ENCODE measurements around the gene DCXR. TPM values are rescaled to one million over a fixed set of nuclear protein-coding genes. Genes with fewer than 3 reads are reported as not detected.

Gene DCXR
- polyA plus RNA-seq, 3 donors: 88.8 to 93.1 (median 90.3) TPM

DNA sequence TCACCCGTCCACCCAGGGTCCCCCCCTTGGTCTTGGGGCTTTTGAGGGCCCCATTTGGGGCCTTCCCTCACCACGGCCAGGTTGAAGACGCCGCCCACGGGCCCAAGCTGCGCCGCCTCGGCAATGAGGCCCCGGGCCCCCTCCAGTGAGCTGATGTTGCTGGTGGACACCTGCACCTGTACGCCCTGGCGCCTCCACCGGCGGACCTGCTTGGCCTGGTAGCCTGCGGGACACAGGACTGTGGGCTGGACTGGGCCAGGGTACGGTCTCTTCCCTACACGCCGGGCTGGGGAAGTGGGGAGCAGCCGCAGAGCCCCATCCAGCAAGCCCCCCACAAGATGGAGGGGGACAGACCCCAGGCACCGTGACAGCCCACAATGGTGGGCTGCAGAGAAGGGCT is 45.0 kb upstream of the DCXR start:
- Mint-ChIP-seq H3K9me3 (peaks cover 0 to 1% (median 0%) of the 10 kb centered on the region in 7 donors), H3K27me3 (ENCODE audit: low read depth in 3 of 3) (peaks cover 0 to 2% (median 0%) of the 10 kb centered on the region in 3 donors), H3K36me3 (peaks cover 36 to 79% of the 10 kb centered on the region in 2 donors), H3K4me1 (no peaks in the 10 kb centered on the region), H3K4me3 (no peak overlapping the region), H3K27ac (no peak overlapping the region)
- no peaks in the 10 kb centered on the region for H3K9me3 ChIP-seq (replicated peaks in 1 of 2; ENCODE audit: control insufficient read depth in 1 of 2, insufficient read depth in 1 of 2, low read length in 2 of 2)
- TF ChIP-seq, protein P1, sequence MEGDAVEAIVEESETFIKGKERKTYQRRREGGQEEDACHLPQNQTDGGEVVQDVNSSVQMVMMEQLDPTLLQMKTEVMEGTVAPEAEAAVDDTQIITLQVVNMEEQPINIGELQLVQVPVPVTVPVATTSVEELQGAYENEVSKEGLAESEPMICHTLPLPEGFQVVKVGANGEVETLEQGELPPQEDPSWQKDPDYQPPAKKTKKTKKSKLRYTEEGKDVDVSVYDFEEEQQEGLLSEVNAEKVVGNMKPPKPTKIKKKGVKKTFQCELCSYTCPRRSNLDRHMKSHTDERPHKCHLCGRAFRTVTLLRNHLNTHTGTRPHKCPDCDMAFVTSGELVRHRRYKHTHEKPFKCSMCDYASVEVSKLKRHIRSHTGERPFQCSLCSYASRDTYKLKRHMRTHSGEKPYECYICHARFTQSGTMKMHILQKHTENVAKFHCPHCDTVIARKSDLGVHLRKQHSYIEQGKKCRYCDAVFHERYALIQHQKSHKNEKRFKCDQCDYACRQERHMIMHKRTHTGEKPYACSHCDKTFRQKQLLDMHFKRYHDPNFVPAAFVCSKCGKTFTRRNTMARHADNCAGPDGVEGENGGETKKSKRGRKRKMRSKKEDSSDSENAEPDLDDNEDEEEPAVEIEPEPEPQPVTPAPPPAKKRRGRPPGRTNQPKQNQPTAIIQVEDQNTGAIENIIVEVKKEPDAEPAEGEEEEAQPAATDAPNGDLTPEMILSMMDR (IDR thresholded peaks at IDR 0.05): no peak
- no peaks in the 10 kb centered on the region for H3K27me3 ChIP-seq (ENCODE audit: control insufficient read depth in 2 of 2, insufficient read depth in 2 of 2, low read length in 2 of 2)
- no peak overlapping the region for H3K9ac ChIP-seq (ENCODE audit: insufficient read depth, low read length, poor library complexity, severe bottlenecking)
- no peak overlapping the region for H2AFZ ChIP-seq (ENCODE audit: insufficient read depth, low read depth, low read length, poor library complexity, severe bottlenecking)
- no peak for DNase-seq
- no peaks in the 10 kb centered on the region for H3K4me1 ChIP-seq (ENCODE audit: control insufficient read depth in 1 of 2, insufficient read depth in 2 of 2, low read length in 2 of 2)
- no peak overlapping the region for H3K4me2 ChIP-seq (replicated peaks; ENCODE audit: extremely low read depth, low read length, poor library complexity, severe bottlenecking)
- no peak overlapping the region for H3K4me3 ChIP-seq (replicated peaks in 1 of 3; ENCODE audit: low read depth in 2 of 3, low read length in 3 of 3)
- intact Hi-C loops (cut with micrococcal nuclease): no loop called here
- no peak overlapping the region for H3K27ac ChIP-seq (ENCODE audit: low read depth in 1 of 2, low read length in 2 of 2)
- no peaks in the 10 kb centered on the region for H3K79me2 ChIP-seq (ENCODE audit: insufficient read depth, low read length)
- WGBS (ENCODE audit: insufficient coverage): 98% methylated on average over 18 of the region's 19 CpGs
- peaks cover 65 to 79% of the 10 kb centered on the region in 2 donors for H3K36me3 ChIP-seq (replicated peaks in 1 of 2; ENCODE audit: control insufficient read depth in 1 of 2, insufficient read depth in 2 of 2, low read length in 2 of 2)
- H4K20me1 ChIP-seq (ENCODE audit: insufficient read depth, low read length): no peaks in the 10 kb centered on the region

DNA sequence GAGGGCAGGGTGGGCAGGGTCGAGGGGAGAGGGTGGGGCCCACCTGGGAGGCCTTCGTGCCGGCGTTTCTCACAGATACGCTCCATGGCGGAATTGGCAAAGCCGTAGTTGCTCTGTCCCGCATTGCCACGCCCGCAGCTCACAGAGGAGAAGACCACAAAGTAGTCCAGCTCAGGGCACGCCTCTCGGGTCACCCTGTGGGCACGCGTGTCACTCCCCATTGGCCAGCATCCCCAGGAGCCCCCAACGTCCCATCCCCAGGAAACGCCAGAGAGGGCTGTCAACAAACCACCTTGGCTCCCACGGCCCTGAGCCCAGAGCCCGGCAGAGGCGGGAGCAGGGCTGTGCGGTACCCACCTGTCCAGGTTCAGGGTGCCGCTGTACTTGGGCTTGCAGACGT is 44.5 kb upstream of the DCXR start:
- no peak overlapping the region for H2AFZ ChIP-seq (ENCODE audit: insufficient read depth, low read depth, low read length, poor library complexity, severe bottlenecking)
- no peak overlapping the region for H3K27ac Mint-ChIP-seq
- H3K27me3 ChIP-seq (ENCODE audit: control insufficient read depth in 2 of 2, insufficient read depth in 2 of 2, low read length in 2 of 2): no peaks in the 10 kb centered on the region
- H3K36me3 ChIP-seq (replicated peaks in 1 of 2; ENCODE audit: control insufficient read depth in 1 of 2, insufficient read depth in 2 of 2, low read length in 2 of 2): peaks cover 60 to 74% of the 10 kb centered on the region in 2 donors
- peaks cover 0 to 1% (median 0%) of the 10 kb centered on the region in 7 donors for H3K9me3 Mint-ChIP-seq
- intact Hi-C loops (cut with micrococcal nuclease): no loop called here
- DNase-seq: no peak
- H3K4me2 ChIP-seq (replicated peaks; ENCODE audit: extremely low read depth, low read length, poor library complexity, severe bottlenecking): no peak overlapping the region
- no peaks in the 10 kb centered on the region for H3K4me1 Mint-ChIP-seq
- TF ChIP-seq, protein P1 (IDR thresholded peaks at IDR 0.05): no peak
- H3K4me3 ChIP-seq (replicated peaks in 1 of 3; ENCODE audit: low read depth in 2 of 3, low read length in 3 of 3): no peak overlapping the region
- no peaks in the 10 kb centered on the region for H4K20me1 ChIP-seq (ENCODE audit: insufficient read depth, low read length)
- H3K36me3 Mint-ChIP-seq: peaks cover 36 to 74% of the 10 kb centered on the region in 2 donors
- WGBS (ENCODE audit: insufficient coverage): 93% methylated on average over 19 of the region's 22 CpGs
- no peaks in the 10 kb centered on the region for H3K9me3 ChIP-seq (replicated peaks in 1 of 2; ENCODE audit: control insufficient read depth in 1 of 2, insufficient read depth in 1 of 2, low read length in 2 of 2)
- H3K4me1 ChIP-seq (ENCODE audit: control insufficient read depth in 1 of 2, insufficient read depth in 2 of 2, low read length in 2 of 2): no peaks in the 10 kb centered on the region
- peaks cover 0 to 1% (median 0%) of the 10 kb centered on the region in 3 donors for H3K27me3 Mint-ChIP-seq (ENCODE audit: low read depth in 3 of 3)
- H3K27ac ChIP-seq (ENCODE audit: low read depth in 1 of 2, low read length in 2 of 2): no peak overlapping the region
- no peaks in the 10 kb centered on the region for H3K79me2 ChIP-seq (ENCODE audit: insufficient read depth, low read length)
- H3K4me3 Mint-ChIP-seq: no peak overlapping the region
- no peak overlapping the region for H3K9ac ChIP-seq (ENCODE audit: insufficient read depth, low read length, poor library complexity, severe bottlenecking)
